ENCODE measurements around the gene PRPF6. TPM values are rescaled to one million over a fixed set of nuclear protein-coding genes. Genes with fewer than 3 reads are reported as not detected.
"Not testable (repeated sequence)": the region's sequence is repeated elsewhere in the genome, so short reads cannot be mapped to it uniquely, and the experiment has no call there.

PRPF6 gene
- total RNA-seq, 2 experiments from 2014 or later, result 64.5 to 64.6 TPM

- Mint-ChIP-seq H3K4me3 (no peak overlapping the region), H3K36me3 (peaks cover 43% of the 10 kb centered on the region), H3K27ac (no peak overlapping the region), H3K27me3 (no peaks in the 10 kb centered on the region), H3K9me3 (peaks cover 11% of the 10 kb centered on the region), H3K4me1 (peaks cover 2% of the 10 kb centered on the region)
- DNase-seq, result no peak
Measured at GRCh38 chr20:64003960-64004725, 23.2 kb downstream of the PRPF6 start.

- peaks cover 17% of the 10 kb centered on the region for H3K9me3 Mint-ChIP-seq
- H3K4me1 Mint-ChIP-seq, result peaks cover 7% of the 10 kb centered on the region
- no peak overlapping the region for H3K27ac Mint-ChIP-seq
- peaks cover 53% of the 10 kb centered on the region for H3K36me3 Mint-ChIP-seq
- DNase-seq, result no peak
- H3K4me3 Mint-ChIP-seq, result no peak overlapping the region
- H3K27me3 Mint-ChIP-seq, result no peaks in the 10 kb centered on the region
Measured at GRCh38 chr20:64005394-64005793, 24.5 kb downstream of the PRPF6 start.

GRCh38 chr20:64006490-64006889, 25.6 kb downstream of the PRPF6 start:
- Mint-ChIP-seq H3K9me3 (peaks cover 19% of the 10 kb centered on the region), H3K36me3 (peaks cover 60% of the 10 kb centered on the region), H3K27ac (no peak overlapping the region), H3K4me3 (no peak overlapping the region), H3K4me1 (peaks cover 12% of the 10 kb centered on the region), H3K27me3 (no peaks in the 10 kb centered on the region)
- no peak for DNase-seq

DNA sequence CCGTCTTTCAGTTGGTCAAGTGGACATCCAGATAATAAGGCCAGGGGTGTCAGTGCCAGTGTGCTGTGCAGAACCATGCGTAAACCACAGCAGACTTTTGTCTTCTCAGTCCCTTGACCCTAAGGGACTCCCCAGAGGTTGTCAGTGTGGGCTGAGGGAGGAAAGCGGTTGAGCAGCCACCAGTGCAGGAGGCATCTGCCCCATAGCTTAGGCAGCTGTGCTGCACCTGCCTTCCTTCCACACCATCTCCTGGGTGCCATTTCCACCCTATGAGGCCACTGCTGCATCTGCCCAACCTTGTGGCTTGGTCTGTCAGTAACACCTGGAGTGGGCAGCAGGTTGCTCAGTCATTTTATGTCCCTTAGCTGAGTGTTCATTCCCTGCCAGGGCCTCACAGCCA, 26.0 kb downstream of the PRPF6 start:
- H3K27me3 Mint-ChIP-seq, result no peaks in the 10 kb centered on the region
- no peak for DNase-seq
- H3K9me3 Mint-ChIP-seq, result peaks cover 19% of the 10 kb centered on the region
- peaks cover 13% of the 10 kb centered on the region for H3K4me1 Mint-ChIP-seq
- H3K27ac Mint-ChIP-seq, result no peak overlapping the region
- H3K4me3 Mint-ChIP-seq, result no peak overlapping the region
- H3K36me3 Mint-ChIP-seq, result peaks cover 58% of the 10 kb centered on the region

GRCh38 chr20:64009811-64010387, 29.0 kb downstream of the PRPF6 start:
- H3K4me3 Mint-ChIP-seq, result no peak overlapping the region

GRCh38 chr20:64010711-64011237, 29.8 kb downstream of the PRPF6 start:
- Mint-ChIP-seq H3K27ac (peak overlapping the region; percentile 74), H3K4me1 (peaks cover 22% of the 10 kb centered on the region), H3K36me3 (peaks cover 79% of the 10 kb centered on the region), H3K27me3 (no peaks in the 10 kb centered on the region), H3K4me3 (no peak overlapping the region), H3K9me3 (peaks cover 28% of the 10 kb centered on the region)
- no peak for DNase-seq

More at GRCh38 chr20:64009811-64010387, 29.0 kb downstream of the PRPF6 start:
- Mint-ChIP-seq H3K27ac (peak overlapping the region; percentile 44), H3K36me3 (peaks cover 76% of the 10 kb centered on the region), H3K27me3 (no peaks in the 10 kb centered on the region), H3K4me1 (peaks cover 22% of the 10 kb centered on the region), H3K9me3 (peaks cover 25% of the 10 kb centered on the region)
- DNase-seq, result no peak

DNA sequence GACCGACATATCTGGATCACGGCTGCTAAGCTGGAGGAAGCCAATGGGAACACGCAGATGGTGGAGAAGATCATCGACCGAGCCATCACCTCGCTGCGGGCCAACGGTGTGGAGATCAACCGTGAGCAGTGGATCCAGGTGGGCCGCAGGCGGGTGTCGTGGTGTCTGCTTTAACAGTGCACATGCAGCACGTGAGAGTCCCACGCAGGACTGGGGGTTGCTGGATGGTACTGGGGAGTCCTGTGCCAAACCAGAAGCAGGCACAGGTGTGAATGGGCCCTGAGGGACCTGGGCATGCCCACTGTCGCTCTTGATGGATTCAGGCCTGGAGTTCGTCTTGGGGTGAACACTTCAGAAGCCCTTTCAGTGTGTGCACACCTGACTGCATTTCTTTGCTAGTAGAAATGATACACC, 30.4 kb downstream of the PRPF6 start:
- Mint-ChIP-seq H3K27ac (peak overlapping the region; percentile 74), H3K36me3 (peaks cover 78% of the 10 kb centered on the region)

GRCh38 chr20:64012385-64013154, 31.6 kb downstream of the PRPF6 start:
- DNase-seq, H3K27me3 Mint-ChIP-seq: not testable (repeated sequence)
- Mint-ChIP-seq H3K9me3 (peaks cover 28% of the 10 kb centered on the region), H3K4me1 (peaks cover 22% of the 10 kb centered on the region), H3K27ac (peak overlapping the region; percentile 90), H3K4me3 (peak overlapping the region; percentile 59), H3K36me3 (peaks cover 73% of the 10 kb centered on the region)

More for the DNA sequence above, 30.4 kb downstream of the PRPF6 start:
- DNase-seq, result no peak
- no peaks in the 10 kb centered on the region for H3K27me3 Mint-ChIP-seq
- H3K4me1 Mint-ChIP-seq, result peaks cover 22% of the 10 kb centered on the region
- H3K9me3 Mint-ChIP-seq, result peaks cover 28% of the 10 kb centered on the region
- H3K4me3 Mint-ChIP-seq, result no peak overlapping the region

GRCh38 chr20:64015635-64016034, 34.7 kb downstream of the PRPF6 start:
- H3K4me1 Mint-ChIP-seq, result peaks cover 15% of the 10 kb centered on the region
- H3K4me3 Mint-ChIP-seq, result no peak overlapping the region
- no peak overlapping the region for H3K27ac Mint-ChIP-seq
- H3K9me3 Mint-ChIP-seq, result peaks cover 11% of the 10 kb centered on the region
- no peaks in the 10 kb centered on the region for H3K27me3 Mint-ChIP-seq
- H3K36me3 Mint-ChIP-seq, result peaks cover 61% of the 10 kb centered on the region
- no peak for DNase-seq

- Mint-ChIP-seq H3K4me1 (no peaks in the 10 kb centered on the region), H3K27me3 (no peaks in the 10 kb centered on the region), H3K4me3 (no peak overlapping the region), H3K36me3 (peaks cover 31% of the 10 kb centered on the region), H3K27ac (no peak overlapping the region), H3K9me3 (no peaks in the 10 kb centered on the region)
- DNase-seq, result no peak
Measured at GRCh38 chr20:64021124-64021975, 40.4 kb downstream of the PRPF6 start.

DNA sequence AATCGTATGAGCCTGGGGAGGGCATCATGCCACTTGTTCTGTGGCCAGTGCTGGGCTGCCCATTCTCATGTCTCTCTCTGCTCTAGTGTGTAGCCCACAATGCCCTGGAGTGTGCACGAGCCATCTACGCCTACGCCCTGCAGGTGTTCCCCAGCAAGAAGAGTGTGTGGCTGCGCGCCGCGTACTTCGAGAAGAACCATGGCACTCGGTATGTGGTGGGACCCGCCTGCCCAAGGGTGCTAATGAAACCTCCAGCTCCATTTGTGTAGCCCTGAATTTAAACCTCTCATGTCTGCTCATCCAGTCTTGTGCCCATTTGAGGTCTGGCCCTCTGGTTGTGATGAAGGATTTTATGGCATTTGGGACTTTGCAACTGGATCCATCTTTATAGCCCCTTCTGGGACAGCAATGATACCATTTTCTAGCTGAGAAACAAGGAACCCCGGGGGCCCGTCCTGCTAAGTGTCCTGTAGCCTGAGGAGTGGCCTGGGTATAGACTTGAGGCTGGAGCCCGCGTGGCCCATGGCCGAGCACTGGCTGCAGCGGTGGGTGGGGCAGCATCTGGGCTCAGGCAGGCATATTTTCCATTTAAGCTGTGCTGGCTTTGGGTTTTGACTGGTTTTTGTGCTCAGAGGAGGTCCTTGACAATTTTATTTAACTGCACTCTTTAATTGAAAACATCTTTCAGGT, 41.9 kb downstream of the PRPF6 start:
- Mint-ChIP-seq H3K27me3 (no peaks in the 10 kb centered on the region), H3K27ac (no peak overlapping the region)

DNA sequence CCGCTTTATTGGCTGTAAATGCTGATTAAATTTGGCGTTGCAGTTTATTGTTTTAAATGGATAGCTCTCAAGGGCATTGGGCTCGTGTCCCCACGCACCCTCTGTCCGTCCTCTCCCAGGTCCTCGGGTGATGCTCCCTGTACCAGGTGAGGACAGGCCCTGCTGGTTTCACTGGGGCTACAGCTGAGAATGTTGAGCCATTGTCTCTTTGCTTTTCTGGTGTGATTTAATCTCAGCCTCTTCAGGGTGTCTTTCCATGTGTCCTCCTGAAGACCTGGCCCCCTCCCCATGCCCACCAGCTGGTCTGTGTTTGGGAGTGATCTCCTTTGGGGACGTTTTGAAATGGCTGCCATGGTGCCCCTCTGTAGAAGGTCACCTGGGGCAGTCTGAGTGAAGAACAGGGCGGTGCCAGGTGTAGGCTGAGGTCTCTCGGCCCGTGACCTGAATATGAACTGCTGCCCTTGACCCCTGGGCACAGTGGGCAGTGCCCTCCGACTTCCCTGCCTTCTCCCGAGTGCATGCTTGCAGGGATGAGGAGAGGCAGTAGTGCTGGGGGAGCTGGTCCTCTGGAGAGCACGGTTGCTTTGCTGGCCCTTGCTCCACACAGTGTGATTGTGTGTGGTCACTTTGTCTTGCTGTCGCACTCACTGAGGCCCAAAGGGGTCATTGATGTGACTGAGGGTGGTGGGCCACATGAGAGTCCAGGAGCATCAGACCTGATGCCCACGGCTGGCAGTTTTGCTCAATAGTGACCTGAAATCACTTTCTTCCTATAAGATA, 42.6 kb downstream of the PRPF6 start:
- Mint-ChIP-seq H3K4me3 (no peak overlapping the region), H3K4me1 (no peaks in the 10 kb centered on the region), H3K27ac (no peak overlapping the region), H3K27me3 (no peaks in the 10 kb centered on the region), H3K9me3 (no peaks in the 10 kb centered on the region), H3K36me3 (peaks cover 18% of the 10 kb centered on the region)
- no peak for DNase-seq

More for the DNA sequence above, 41.9 kb downstream of the PRPF6 start:
- Mint-ChIP-seq H3K9me3 (no peaks in the 10 kb centered on the region), H3K36me3 (peaks cover 23% of the 10 kb centered on the region), H3K4me1 (no peaks in the 10 kb centered on the region), H3K4me3 (no peak overlapping the region)
- DNase-seq, result no peak
